BJ (cell line): ENCODE data around the gene PARD6B. TPM values are rescaled to one million over a fixed set of nuclear protein-coding genes. Genes with fewer than 3 reads are reported as not detected.
"Not testable (repeated sequence)": the region's sequence is repeated elsewhere in the genome, so short reads cannot be mapped to it uniquely, and the experiment has no call there.

Source experiments
- CTCF ChIA-PET: fragments of 350-600 bp; formaldehyde crosslinking; extraction: SDS; loops from one replicate; lab custom pipeline; 2021; ENCODE audit warnings: antibody characterized with exemption, inconsistent platforms; lab: Yijun Ruan, JAX
- POLR2A ChIA-PET: fragments of 300-600 bp; sonication (Branson Sonifier 250); formaldehyde crosslinking; extraction: SDS; loops from one replicate; lab custom pipeline; 2021; ENCODE audit warnings: antibody characterized with exemption; lab: Charles Lee
- DNase-seq: peaks from one replicate; pipeline ENCODE4 v3.0.0-alpha.2; 2011; ENCODE audit warnings: low read depth
- H3K27me3 ChIP-seq: 2 replicates; pipeline ENCODE4 v1.6.0; 2011; ENCODE audit warnings: low read length; ENCODE audit not compliant: control insufficient read depth, insufficient read depth
- H3K36me3 ChIP-seq: 2 replicates; pipeline ENCODE4 v1.5.1; 2011; ENCODE audit warnings: low read length; ENCODE audit not compliant: control insufficient read depth, insufficient read depth
- H3K4me3 ChIP-seq: 2 replicates; pipeline ENCODE4 v1.5.1; 2011; ENCODE audit warnings: low read depth, mild to moderate bottlenecking, control low read depth, low read length
- CTCF ChIP-seq: IDR thresholded peaks from 2 replicates; pipeline ENCODE4 v1.5.1; 2011; ENCODE audit warnings: low read depth, mild to moderate bottlenecking, control low read depth, inconsistent platforms, low read length, moderate library complexity; ENCODE audit not compliant: insufficient read depth
- polyA plus RNA-seq: library from polyadenylated mRNA; depleted of rRNA; stranded (reverse); fragments of >200 nt; gene quantifications from 2 replicates; pipeline ENCODE4 v1.2.3, GENCODE V29; 2011

Gene PARD6B
- polyA plus RNA-seq, 1 experiment: 0.11 TPM

GRCh38 chr20:50798650-50799049 is 67.3 kb downstream of the PARD6B start:
- ChIA-PET POLR2A (no interaction called here), CTCF (interaction anchor here (0.9 kb wide), 1 partner anchor 131 kb away, joined by 4 read pairs; no protein-coding TSS in a partner anchor)
- TF ChIP-seq CTCF: no peak
- no peak for DNase-seq
- no peaks in the 10 kb centered on the region for H3K27me3 ChIP-seq
- H3K36me3 ChIP-seq: no peaks in the 10 kb centered on the region
- H3K4me3 ChIP-seq: no peak overlapping the region

- no peak for DNase-seq
- no peaks in the 10 kb centered on the region for H3K27me3 ChIP-seq
- H3K4me3 ChIP-seq: no peak overlapping the region
- no peak for TF ChIP-seq CTCF
- H3K36me3 ChIP-seq: no peaks in the 10 kb centered on the region
- ChIA-PET POLR2A (no interaction called here), CTCF (interaction anchor here (0.9 to 2.0 kb wide), 2 partner anchors 15 to 130 kb away, joined by 4 read pairs; no protein-coding TSS in a partner anchor)
These were observed 68.0 kb downstream of the PARD6B start for GRCh38 chr20:50799176-50799889.

GRCh38 chr20:50799890-50800550 is 68.6 kb downstream of the PARD6B start:
- Histone ChIP-seq H3K4me3 (no peak overlapping the region), H3K27me3 (no peaks in the 10 kb centered on the region), H3K36me3 (no peaks in the 10 kb centered on the region)
- CTCF ChIA-PET: interaction anchor here (2.0 kb wide), 1 partner anchor 14 kb away, joined by 4 read pairs; no protein-coding TSS in a partner anchor
- no peak for TF ChIP-seq CTCF
- POLR2A ChIA-PET: no interaction called here
- DNase-seq: no peak

- CTCF ChIA-PET: interaction anchor here (2.0 kb wide), 1 partner anchor 13 kb away, joined by 4 read pairs; no protein-coding TSS in a partner anchor
- POLR2A ChIA-PET, H3K4me3 ChIP-seq: not testable (repeated sequence)
These were observed 69.8 kb downstream of the PARD6B start for GRCh38 chr20:50800986-50801746.

GRCh38 chr20:50801747-50802125 is 70.4 kb downstream of the PARD6B start:
- ChIA-PET CTCF (interaction anchor here (1.0 to 2.0 kb wide), 2 partner anchors 13 to 153 kb away, joined by 4 read pairs; no protein-coding TSS in a partner anchor), POLR2A (no interaction called here)
- no peak for TF ChIP-seq CTCF
- Histone ChIP-seq H3K4me3 (no peak overlapping the region), H3K27me3 (no peaks in the 10 kb centered on the region), H3K36me3 (no peaks in the 10 kb centered on the region)
- no peak for DNase-seq

More at GRCh38 chr20:50800986-50801746, 69.8 kb downstream of the PARD6B start:
- not testable (repeated sequence) for H3K27me3 ChIP-seq, H3K36me3 ChIP-seq, DNase-seq
